GM21390 (cell line): ENCODE results near the gene HLA-G.
"Not testable (repeated sequence)": the region's sequence is repeated elsewhere in the genome, so short reads cannot be mapped to it uniquely, and the experiment has no call there.

Experiments used
- ATAC-seq: cut with Tn5 transposase; IDR thresholded peaks from one replicate; pipeline ENCODE4 v1.9.1; 2021; ENCODE audit not compliant: unreplicated experiment

HLA-G gene

DNA sequence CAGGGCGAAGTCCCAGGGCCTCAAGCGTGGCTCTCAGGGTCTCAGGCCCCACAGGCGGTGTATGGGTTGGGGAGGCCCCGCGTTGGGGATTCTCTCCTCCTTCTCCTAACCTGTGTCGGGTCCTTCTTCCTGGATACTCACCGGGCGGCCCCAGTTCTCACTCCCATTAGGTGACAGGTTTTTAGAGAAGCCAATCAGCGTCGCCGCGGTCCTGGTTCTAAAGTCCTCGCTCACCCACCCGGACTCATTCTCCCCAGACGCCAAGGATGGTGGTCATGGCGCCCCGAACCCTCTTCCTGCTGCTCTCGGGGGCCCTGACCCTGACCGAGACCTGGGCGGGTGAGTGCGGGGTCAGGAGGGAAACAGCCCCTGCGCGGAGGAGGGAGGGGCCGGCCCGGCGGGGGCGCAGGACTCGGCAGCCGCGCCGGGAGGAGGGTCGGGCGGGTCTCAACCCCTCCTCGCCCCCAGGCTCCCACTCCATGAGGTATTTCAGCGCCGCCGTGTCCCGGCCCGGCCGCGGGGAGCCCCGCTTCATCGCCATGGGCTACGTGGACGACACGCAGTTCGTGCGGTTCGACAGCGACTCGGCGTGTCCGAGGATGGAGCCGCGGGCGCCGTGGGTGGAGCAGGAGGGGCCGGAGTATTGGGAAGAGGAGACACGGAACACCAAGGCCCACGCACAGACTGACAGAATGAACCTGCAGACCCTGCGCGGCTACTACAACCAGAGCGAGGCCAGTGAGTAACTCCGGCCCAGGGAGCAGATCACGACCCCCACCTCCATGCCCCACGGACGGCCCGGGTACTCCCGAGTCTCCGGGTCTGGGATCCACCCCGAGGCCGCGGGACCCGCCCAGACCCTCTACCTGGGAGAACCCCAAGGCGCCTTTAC lies at the start of gene HLA-G:
HLA-G (plus strand) TSS at position 247 of the 892 bp plus-strand sequence; CDS start at position 267, 20 bp downstream.
- no peak for ATAC-seq

GRCh38 chr6:29780019-29780698 lies 47.5 kb upstream of the HLA-G start:
- not testable (repeated sequence) for ATAC-seq

DNA sequence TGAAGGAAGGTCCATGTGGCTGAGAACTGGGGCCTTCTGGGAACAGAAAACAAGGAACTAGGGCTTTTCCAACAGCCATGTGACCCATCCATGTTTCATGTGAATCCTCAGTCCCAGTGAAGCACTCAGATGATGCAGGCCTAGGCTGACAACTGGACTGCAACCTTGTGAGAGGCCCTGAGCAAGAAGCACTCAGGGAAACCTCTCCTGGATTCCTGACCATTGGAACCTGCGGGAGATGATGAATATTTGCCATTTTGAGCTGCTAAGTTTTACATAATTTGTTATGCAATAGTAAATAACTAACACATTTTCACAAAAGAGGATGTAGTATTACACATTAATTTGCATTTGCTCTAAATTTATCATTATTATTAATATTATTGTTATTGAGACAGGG lies 38.4 kb upstream of the HLA-G start:
- ATAC-seq: no peak

DNA sequence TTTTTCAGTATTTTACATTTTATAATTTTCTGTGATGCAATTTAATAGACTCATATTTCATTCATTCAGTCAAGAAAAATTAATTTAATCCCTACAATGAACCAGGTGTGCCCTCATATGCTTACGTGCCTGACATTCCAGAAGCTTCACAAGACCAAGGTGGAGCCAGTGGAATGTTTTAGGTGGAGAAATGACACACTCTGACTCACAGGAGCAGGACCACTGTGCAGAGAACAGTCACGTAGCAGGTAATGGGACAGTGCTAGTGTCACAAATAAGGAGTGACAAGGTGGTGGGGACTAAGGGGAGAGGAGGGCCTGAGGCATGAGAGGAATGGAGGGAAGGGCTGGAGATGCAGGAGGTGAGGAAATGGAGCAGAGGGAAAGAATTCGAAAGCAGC lies 37.0 kb upstream of the HLA-G start:
- no peak for ATAC-seq

GRCh38 chr6:29791162-29791561 lies 36.5 kb upstream of the HLA-G start:
- ATAC-seq: no peak

GRCh38 chr6:29791786-29792122 lies 35.9 kb upstream of the HLA-G start:
- no peak for ATAC-seq

DNA sequence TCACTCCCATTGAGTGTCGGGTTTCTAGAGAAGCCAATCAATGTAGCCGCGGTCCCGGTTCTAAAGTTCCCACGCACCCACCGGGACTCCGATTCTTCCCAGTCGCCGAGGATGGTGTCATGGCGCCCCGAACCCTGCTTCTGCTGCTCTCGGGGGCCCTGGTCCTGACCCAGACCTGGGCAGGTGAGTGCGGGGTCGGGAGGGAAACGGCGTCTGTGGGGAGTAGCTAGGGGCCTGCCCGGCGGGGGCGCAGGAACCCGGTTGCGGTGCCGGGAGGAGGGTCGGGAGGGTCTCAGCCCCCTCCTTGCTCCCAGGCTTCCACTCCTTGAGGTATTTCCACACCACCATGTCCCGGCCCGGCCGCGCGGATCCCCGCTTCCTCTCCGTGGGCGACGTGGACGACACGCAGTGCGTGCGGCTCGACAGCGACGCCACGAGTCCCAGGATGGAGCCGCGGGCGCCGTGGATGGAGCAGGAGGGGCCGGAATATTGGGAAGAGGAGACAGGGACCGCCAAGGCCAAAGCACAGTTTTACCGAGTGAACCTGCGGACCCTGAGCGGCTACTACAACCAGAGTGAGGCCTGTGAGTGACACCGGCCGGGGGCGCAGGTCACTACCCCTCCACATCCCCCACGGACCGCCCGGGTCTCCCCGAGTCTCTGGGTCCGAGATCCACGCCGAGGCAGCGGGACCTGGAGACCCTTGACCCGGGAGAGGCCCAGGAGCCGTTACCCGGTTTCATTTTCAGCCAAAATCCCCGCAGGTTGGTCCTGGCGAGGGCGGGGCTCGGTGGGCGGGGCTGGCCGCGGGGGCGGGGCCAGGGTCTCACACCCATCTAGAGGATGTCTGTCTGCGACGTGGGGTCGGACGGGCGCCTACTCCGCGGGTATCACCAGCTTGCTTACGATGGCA lies 35.2 kb upstream of the HLA-G start:
- ATAC-seq: no peak

- no peak for ATAC-seq
These were observed 34.6 kb upstream of the HLA-G start for GRCh38 chr6:29793036-29793356.

- no peak for ATAC-seq
These were observed 33.8 kb upstream of the HLA-G start for GRCh38 chr6:29793796-29794195.

DNA sequence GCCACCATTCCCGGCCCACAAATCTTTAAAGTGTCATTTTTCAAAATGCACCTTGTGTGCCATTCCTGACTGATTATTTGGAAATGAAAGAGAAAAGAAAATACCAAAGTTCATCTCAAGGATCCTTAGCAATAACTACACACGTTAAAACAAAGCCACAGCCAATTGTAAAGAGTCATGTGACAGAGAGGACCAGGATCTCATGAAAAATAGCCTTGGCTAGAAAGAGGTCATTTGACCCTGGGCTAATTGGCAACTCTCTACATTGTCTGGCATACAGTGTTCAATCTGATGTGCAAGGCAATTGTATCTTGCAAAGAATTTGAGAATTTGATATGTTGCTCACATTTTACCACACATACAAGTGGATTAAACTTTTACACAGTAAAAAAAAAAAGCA lies 31.6 kb upstream of the HLA-G start:
- ATAC-seq: no peak

- no peak for ATAC-seq
These were observed 30.5 kb upstream of the HLA-G start for GRCh38 chr6:29797135-29797534.

DNA sequence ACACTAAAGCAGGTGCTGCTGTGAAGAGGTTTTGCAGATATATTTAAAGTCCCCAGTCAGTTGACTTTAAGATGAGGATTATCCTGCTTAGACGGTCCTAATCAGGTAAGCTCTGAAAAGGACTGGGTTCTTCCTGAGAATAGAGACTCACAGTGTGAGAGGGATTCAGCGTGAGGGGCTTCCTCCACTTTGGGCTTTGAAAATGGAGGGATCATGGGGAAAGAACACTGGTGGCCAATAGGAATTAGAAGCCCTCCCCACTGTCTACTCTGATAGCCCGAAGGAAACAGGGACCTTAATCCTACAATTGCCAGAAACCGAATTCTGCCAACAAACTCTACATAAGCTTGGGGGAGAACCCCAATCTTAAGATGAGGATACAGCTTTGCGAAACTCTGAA lies 29.7 kb upstream of the HLA-G start:
- no peak for ATAC-seq

GRCh38 chr6:29800254-29800653 lies 27.4 kb upstream of the HLA-G start:
- no peak for ATAC-seq

DNA sequence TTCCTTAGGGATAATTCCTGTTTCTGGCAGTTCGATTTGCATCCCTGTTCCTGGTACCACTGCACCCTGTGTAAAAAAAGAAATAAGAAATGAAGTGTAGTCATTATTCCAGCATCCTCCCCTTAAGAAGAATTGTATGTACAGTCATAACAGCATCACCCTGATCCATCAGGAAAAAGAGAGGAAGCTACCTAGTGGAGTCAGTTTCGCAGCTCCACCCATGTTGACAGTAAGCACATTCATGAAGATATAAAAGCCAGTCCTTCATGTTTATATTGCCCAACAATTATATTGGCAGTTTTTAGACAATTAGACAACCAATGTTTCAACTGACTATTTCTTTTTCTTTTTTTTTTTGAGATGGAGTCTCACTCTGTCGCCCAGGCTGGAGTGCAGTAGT lies 21.2 kb upstream of the HLA-G start:
- ATAC-seq: no peak

- ATAC-seq: no peak
These were observed 18.4 kb upstream of the HLA-G start for GRCh38 chr6:29809249-29809648.

DNA sequence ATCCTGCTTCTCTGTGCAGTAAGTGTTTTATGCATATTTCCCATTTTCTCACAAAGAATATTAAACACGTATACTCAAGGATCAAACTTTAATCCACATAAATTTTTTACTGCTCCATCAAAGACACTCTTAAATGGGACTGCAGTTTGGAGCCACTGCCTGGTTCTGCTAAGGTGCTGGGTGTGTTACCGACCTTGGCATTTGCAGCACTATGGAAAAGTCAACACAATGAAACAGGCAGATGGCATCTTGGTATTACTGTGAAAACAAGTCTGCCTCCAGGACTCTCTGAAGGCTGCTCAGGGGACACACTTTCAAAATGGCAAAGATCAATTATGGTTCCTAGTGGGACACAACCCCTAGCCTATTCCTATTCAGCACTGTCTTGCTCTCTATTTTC lies 17.3 kb upstream of the HLA-G start:
- ATAC-seq: no peak

DNA sequence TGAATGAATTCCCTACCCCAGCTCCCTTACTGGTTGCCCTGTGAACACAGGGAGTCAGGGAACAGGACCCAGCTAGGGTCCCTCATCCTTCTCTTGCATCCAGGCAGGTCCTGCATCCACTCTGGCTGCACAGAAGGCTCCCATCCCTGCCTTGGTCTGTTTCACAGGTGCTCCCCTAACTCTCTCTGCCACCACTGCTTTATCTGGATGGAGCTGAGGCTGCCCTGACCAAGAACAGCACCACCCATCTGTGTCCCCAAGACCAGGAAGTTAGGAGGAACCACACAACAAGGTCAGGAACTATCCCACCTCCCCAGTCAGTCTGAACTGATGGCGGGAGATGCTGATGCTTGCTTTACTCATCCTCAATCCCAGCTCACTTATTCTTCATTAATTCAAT lies 16.2 kb upstream of the HLA-G start:
- ATAC-seq: no peak

DNA sequence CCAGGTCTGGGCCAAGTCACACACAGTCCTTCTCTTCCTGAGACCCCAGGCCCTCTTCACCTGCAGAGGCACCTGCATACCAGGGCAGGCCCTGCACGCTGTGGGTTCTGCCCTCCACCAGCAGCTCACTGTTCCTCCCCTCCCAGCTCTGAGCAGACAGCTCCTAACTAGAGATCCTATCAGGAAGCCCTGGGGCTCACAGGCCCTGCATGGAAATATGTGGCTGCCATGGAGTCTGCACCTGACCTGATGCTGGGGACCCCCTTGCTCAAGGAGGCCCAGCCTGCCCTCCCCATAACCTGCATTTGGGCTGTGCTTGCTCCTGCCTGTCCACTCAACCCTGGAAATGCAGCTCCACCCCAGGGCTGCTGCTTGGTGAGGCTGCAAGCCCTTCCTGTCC lies 14.6 kb upstream of the HLA-G start:
- no peak for ATAC-seq

DNA sequence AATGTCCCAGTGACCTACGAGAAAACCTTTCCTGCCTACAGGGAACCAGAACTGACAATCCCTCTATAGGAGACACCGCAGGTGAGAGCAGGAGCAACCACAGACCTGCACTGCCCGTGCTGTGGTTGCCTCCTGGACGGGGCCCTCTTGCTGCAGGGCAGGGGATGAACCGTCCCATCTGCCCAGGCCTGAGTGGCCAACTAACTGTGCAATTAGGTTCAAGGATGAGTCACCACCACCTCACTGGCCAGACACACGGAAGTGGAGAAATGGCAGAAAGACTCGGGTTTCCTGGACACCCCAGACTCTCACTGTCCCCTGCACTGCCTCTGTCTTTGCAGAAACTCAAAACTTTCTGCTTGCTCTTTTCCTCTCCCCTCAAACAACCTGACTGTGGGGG lies 13.8 kb upstream of the HLA-G start:
- no peak for ATAC-seq

GRCh38 chr6:29814379-29815117 lies 13.1 kb upstream of the HLA-G start:
- no peak for ATAC-seq
